PFSK-1 (cell line): ENCODE data around the gene VDAC2.

ENCODE experiments used
- FOXP2 ChIP-seq: optimal IDR thresholded peaks from 2 replicates; pipeline ENCODE3; 2011; ENCODE audit warnings: borderline replicate concordance, control low read depth, inconsistent platforms; ENCODE audit not compliant: insufficient read depth; ENCODE audit errors: extremely low read length, extremely low read depth
- POLR2AphosphoS5 ChIP-seq: IDR thresholded peaks from 2 replicates; pipeline ENCODE4 v1.6.1; 2012; ENCODE audit warnings: low read depth, mild to moderate bottlenecking, control low read depth, low read length, moderate library complexity
- SIN3A ChIP-seq: IDR thresholded peaks from 2 replicates; pipeline ENCODE4 v1.6.1; 2012; ENCODE audit warnings: mild to moderate bottlenecking, low read length, moderate library complexity, borderline replicate concordance; ENCODE audit not compliant: insufficient read depth
- TAF1 ChIP-seq: IDR thresholded peaks from 2 replicates; pipeline ENCODE4 v1.6.1; 2012; ENCODE audit warnings: low read length, control low read depth, borderline replicate concordance; ENCODE audit not compliant: insufficient read depth
- TF ChIP-seq, protein P1 (sequence below), 2 experiments: IDR thresholded peaks; 2 replicates each; pipeline versions ENCODE4 v1.6.1 to v1.8.0; 2011 to 2012; ENCODE audit warnings: low read depth in 2 of 2, low read length in 2 of 2, control low read depth in 1 of 2, inconsistent platforms in 1 of 2, mild to moderate bottlenecking in 1 of 2, moderate library complexity in 1 of 2; ENCODE audit not compliant: insufficient read depth in 1 of 2

Gene VDAC2

DNA sequence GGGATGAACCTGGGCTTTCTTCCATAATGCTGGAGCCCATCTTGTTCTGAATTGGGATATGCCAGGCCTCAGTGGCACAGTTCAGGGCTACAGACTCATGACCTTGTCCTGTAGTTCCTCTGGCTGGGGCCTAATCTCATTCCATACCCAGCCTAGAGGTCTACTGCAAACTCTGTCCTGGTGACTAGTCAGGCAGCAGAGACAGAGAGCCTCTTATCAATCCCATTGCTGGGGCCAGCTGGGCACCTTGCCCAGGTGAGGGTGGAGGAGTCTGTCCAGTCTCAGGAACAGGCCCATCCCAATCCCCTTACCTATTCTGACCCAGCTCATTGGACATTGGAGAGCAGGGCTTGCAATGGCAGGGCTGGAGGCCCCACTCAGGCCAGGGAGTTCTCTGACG, 53.2 kb downstream of the VDAC2 start:
- TF ChIP-seq FOXP2 (no peak), TAF1 (no peak), POLR2AphosphoS5 (no peak), SIN3A (no peak)
- TF ChIP-seq, protein P1, sequence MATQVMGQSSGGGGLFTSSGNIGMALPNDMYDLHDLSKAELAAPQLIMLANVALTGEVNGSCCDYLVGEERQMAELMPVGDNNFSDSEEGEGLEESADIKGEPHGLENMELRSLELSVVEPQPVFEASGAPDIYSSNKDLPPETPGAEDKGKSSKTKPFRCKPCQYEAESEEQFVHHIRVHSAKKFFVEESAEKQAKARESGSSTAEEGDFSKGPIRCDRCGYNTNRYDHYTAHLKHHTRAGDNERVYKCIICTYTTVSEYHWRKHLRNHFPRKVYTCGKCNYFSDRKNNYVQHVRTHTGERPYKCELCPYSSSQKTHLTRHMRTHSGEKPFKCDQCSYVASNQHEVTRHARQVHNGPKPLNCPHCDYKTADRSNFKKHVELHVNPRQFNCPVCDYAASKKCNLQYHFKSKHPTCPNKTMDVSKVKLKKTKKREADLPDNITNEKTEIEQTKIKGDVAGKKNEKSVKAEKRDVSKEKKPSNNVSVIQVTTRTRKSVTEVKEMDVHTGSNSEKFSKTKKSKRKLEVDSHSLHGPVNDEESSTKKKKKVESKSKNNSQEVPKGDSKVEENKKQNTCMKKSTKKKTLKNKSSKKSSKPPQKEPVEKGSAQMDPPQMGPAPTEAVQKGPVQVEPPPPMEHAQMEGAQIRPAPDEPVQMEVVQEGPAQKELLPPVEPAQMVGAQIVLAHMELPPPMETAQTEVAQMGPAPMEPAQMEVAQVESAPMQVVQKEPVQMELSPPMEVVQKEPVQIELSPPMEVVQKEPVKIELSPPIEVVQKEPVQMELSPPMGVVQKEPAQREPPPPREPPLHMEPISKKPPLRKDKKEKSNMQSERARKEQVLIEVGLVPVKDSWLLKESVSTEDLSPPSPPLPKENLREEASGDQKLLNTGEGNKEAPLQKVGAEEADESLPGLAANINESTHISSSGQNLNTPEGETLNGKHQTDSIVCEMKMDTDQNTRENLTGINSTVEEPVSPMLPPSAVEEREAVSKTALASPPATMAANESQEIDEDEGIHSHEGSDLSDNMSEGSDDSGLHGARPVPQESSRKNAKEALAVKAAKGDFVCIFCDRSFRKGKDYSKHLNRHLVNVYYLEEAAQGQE (IDR thresholded peaks at IDR 0.05; ENCODE audit: insufficient read depth in 1 of 2, low read depth in 2 of 2, low read length in 2 of 2), result no peak

- TF ChIP-seq TAF1 (no peak), FOXP2 (no peak), SIN3A (no peak), POLR2AphosphoS5 (no peak)
- TF ChIP-seq, protein P1 (IDR thresholded peaks at IDR 0.05; ENCODE audit: insufficient read depth in 1 of 2, low read depth in 2 of 2, low read length in 2 of 2), result no peak
Observed at GRCh38 chr10:75265856-75266255, 55.3 kb downstream of the VDAC2 start.

DNA sequence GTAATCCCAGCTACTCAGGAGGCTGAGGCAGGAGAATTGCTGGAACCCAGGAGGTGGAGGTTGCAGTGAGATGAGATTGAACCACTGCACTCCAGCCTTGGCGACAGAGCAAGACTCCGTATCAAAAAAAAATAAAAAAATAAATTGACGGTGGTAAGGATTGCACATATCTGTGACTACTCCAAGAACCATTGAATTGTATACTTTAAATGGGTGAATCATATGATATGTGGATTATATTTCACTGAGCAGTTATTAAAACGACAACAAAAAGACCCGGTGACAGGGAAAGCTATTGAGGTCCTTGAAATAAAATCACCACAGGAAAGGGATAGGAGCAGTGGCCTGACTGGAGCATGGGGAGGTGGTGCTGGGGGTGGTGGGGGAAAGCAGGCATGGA, 56.3 kb downstream of the VDAC2 start:
- no peak for TF ChIP-seq TAF1
- TF ChIP-seq SIN3A, result no peak
- TF ChIP-seq FOXP2, result no peak
- TF ChIP-seq POLR2AphosphoS5, result no peak
- TF ChIP-seq, protein P1 (IDR thresholded peaks at IDR 0.05; ENCODE audit: insufficient read depth in 1 of 2, low read depth in 2 of 2, low read length in 2 of 2), result no peak

DNA sequence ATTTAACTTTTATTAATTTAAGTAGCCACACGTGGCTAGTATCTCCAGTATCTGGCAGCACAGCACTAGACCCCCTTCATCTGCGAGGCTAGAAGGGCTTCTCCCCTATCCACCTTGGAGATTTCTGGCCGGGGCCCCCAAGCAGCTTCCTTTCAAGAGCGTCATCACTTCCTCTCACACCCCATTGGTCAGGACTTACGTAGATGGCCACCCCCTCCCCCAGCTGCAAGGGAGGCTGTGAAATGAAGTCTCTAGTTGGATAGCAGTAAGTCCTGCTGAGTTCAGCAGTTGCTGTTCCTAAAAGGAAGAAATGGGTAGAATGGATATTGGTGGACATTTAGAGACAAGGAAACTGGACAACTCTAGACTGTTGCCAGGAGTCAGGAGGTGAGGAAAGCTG, 59.0 kb downstream of the VDAC2 start:
- no peak for TF ChIP-seq FOXP2
- TF ChIP-seq SIN3A, result no peak
- TF ChIP-seq, protein P1 (IDR thresholded peaks at IDR 0.05; ENCODE audit: insufficient read depth in 1 of 2, low read depth in 2 of 2, low read length in 2 of 2), result no peak
- TF ChIP-seq TAF1, result no peak
- TF ChIP-seq POLR2AphosphoS5, result no peak

GRCh38 chr10:75272094-75272493, 61.5 kb downstream of the VDAC2 start:
- TF ChIP-seq SIN3A (no peak), POLR2AphosphoS5 (no peak), FOXP2 (no peak), TAF1 (no peak)
- TF ChIP-seq, protein P1 (IDR thresholded peaks at IDR 0.05; ENCODE audit: insufficient read depth in 1 of 2, low read depth in 2 of 2, low read length in 2 of 2), result no peak
